GM12891 (cell line): ENCODE measurements around the gene PKNOX1.

Experiments used
- POLR2A ChIP-seq: IDR thresholded peaks from 2 replicates; pipeline ENCODE4 v1.6.1; 2011; ENCODE audit warnings: low read depth, low read length, control low read depth
- TAF1 ChIP-seq: IDR thresholded peaks from 2 replicates; pipeline ENCODE4 v1.6.1; 2011; ENCODE audit warnings: low read depth, low read length, control low read depth

- TF ChIP-seq TAF1 (no peak), POLR2A (no peak)
Measured at GRCh38 chr21:42925114-42925926, 49.0 kb upstream of the PKNOX1 start, which contains the start of gene ERVH48-1.
